Heart left ventricle (tissue), 13 donors: ENCODE data around the gene TEAD1.

Experiments used
- POLR2A ChIP-seq, 2 donors: fragments of 450-650 bp; IDR thresholded peaks; one replicate each; pipeline ENCODE4 v1.6.1; 2017; ENCODE audit warnings: antibody characterized with exemption in 2 of 2, mild to moderate bottlenecking in 2 of 2, moderate library complexity in 2 of 2
- TF ChIP-seq, protein P1 (sequence below), 12 donors: fragments of 200-600 bp; sonication (generic) in 4 of 12; IDR thresholded peaks; one replicate each; pipeline versions ENCODE4 v1.5.0 to v1.8.0; 2018 to 2022; ENCODE audit warnings: antibody characterized with exemption in 12 of 12, mild to moderate bottlenecking in 5 of 12
- donor health status: ischemic (EF 13 %, LVEDD 7.1; RV severe dilation, severe dysfunction).
- donor health status: DM: no; HTN: yes; CAD: no.
- donor health status: DM: no; HTN: no; CAD: no.
- donor health status: ischemic (EF 25% LVEDD 6.9; RV normal size, moderate dysfunction).
- donor health status: ischemic (EF 25% LVEDD 5.7; RV mildly dilated, moderate dysfunction).
- donor health status: ischemic (EF 35%, LVEDD 5.7; RV mildly dilated, moderate dysfunction).
- donor health status: nonischemic (EF 11% LVEDD 7.7; RV severe dilation, severe dysfunction).
- donor health status: DM: yes; HTN: yes; CAD: no.
- donor health status: PGD.
- donor health status: ischemic (EF 29% LVEDD 5.4; RV normal size, mild dysfunction).
- donor health status: nonischemic (EF 23%, LVEDD 6.1; RV moderate dilation, normal function).

DNA sequence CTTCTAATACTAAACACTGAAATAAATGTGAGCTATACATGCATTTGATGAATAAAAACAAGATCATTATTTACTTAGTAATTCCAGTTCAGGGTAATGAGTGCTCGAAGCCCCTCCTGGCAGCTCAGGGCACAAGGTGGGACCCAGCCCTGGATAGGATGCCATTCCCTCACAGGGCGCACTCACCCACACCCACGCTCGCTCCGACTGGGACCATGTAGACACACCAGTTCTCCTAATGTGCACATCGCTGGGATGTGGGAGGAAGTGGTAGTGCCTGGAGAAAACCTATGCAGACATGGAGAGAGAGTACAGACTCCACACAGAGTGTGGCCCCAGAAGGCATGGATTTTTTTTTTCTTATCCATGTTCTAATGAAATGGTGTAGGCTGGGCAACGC, 290.4 kb downstream of the TEAD1 start:
- TF ChIP-seq POLR2A (IDR thresholded peaks at IDR 0.05), result no peak
- TF ChIP-seq, protein P1, sequence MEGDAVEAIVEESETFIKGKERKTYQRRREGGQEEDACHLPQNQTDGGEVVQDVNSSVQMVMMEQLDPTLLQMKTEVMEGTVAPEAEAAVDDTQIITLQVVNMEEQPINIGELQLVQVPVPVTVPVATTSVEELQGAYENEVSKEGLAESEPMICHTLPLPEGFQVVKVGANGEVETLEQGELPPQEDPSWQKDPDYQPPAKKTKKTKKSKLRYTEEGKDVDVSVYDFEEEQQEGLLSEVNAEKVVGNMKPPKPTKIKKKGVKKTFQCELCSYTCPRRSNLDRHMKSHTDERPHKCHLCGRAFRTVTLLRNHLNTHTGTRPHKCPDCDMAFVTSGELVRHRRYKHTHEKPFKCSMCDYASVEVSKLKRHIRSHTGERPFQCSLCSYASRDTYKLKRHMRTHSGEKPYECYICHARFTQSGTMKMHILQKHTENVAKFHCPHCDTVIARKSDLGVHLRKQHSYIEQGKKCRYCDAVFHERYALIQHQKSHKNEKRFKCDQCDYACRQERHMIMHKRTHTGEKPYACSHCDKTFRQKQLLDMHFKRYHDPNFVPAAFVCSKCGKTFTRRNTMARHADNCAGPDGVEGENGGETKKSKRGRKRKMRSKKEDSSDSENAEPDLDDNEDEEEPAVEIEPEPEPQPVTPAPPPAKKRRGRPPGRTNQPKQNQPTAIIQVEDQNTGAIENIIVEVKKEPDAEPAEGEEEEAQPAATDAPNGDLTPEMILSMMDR (IDR thresholded peaks at IDR 0.05), result no peak
